GM18907 (cell line): ENCODE data around the gene UGT1A9.

Experiments used
- ATAC-seq: cut with Tn5 transposase; IDR thresholded peaks from one replicate; pipeline ENCODE4 v1.9.1; 2021; ENCODE audit warnings: mild to moderate bottlenecking, moderate library complexity; ENCODE audit not compliant: unreplicated experiment

Gene UGT1A9

GRCh38 chr2:233794128-233794658, 122.5 kb downstream of the UGT1A9 start:
- no peak for ATAC-seq

- ATAC-seq = no peak
These were observed 124.1 kb downstream of the UGT1A9 start for GRCh38 chr2:233795735-233796171.

- ATAC-seq = no peak
These were observed 124.6 kb downstream of the UGT1A9 start for GRCh38 chr2:233796254-233796653.

- no peak for ATAC-seq
These were observed 126.8 kb downstream of the UGT1A9 start for GRCh38 chr2:233798335-233799086.

GRCh38 chr2:233799087-233799665, 127.5 kb downstream of the UGT1A9 start:
- no peak for ATAC-seq

- no peak for ATAC-seq
These were observed 128.0 kb downstream of the UGT1A9 start for GRCh38 chr2:233799716-233800115.

- no peak for ATAC-seq
These were observed 128.5 kb downstream of the UGT1A9 start for GRCh38 chr2:233800208-233800607.

- no peak for ATAC-seq
These were observed 129.8 kb downstream of the UGT1A9 start for GRCh38 chr2:233801357-233802131.

- no peak for ATAC-seq
These were observed 130.6 kb downstream of the UGT1A9 start for GRCh38 chr2:233802132-233802815.

- no peak for ATAC-seq
These were observed 131.7 kb downstream of the UGT1A9 start for GRCh38 chr2:233803292-233803911.

- ATAC-seq = no peak
These were observed 132.3 kb downstream of the UGT1A9 start for GRCh38 chr2:233803994-233804393.

- no peak for ATAC-seq
These were observed 135.6 kb downstream of the UGT1A9 start for GRCh38 chr2:233807215-233807865.

- ATAC-seq = no peak
These were observed 136.6 kb downstream of the UGT1A9 start for GRCh38 chr2:233807966-233808935.

- ATAC-seq = no peak
These were observed 138.7 kb downstream of the UGT1A9 start for GRCh38 chr2:233810385-233810784.

GRCh38 chr2:233811087-233811486, 139.4 kb downstream of the UGT1A9 start:
- no peak for ATAC-seq

- ATAC-seq = no peak
These were observed 140.0 kb downstream of the UGT1A9 start for GRCh38 chr2:233811732-233812131.

- no peak for ATAC-seq
These were observed 141.7 kb downstream of the UGT1A9 start for GRCh38 chr2:233813236-233814055.
